SU-DHL-6 (cell line): ENCODE results near the gene RAP1GAP.

Experiments
- CTCF ChIP-seq: fragments of 200-600 bp; sonication (generic); IDR thresholded peaks from one replicate; pipeline ENCODE4 v1.5.1; 2017; ENCODE audit warnings: antibody characterized with exemption, mild to moderate bottlenecking, low read length, moderate library complexity; ENCODE audit not compliant: insufficient read depth, poor library complexity, severe bottlenecking
- EZH2phosphoT487 ChIP-seq: fragments of 200-600 bp; sonication (generic), shearing (Covaris generic); conservative IDR thresholded peaks from 2 replicates; pipeline ENCODE4 v1.6.1; 2018; ENCODE audit warnings: mild to moderate bottlenecking, antibody characterized with exemption, low read length, moderate library complexity, mixed read lengths

DNA sequence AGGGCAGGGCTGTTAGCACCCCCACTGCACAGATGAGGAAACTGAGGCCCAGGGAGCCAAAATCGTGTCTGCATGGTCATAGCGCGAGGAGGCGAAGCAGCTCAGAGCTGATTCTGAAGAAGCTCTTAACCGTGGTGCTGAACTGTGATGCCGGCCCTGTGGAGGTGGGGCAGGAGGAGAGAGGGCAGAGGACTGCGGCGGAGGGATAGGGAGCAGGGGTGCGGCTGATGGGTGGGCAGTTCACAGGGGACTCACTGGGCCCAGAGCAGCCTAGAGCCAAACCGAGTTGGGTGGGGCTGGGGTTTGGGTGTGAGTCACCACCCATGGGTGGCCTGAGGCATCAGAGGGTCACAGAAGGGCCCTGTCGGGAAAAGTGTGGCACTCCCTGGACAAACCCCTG, 74.7 kb downstream of the RAP1GAP start:
- TF ChIP-seq CTCF, result no peak
- no peak for TF ChIP-seq EZH2phosphoT487
